Activated T-helper 2 cell treated with anti-CD3 and anti-CD28 coated beads, Interferon-gamma antibody, Interleukin-2, Interleukin-4, amounts not matched to agents 10 μg/mL and 5 μg/mL and 100 μg/mL, durations not matched to agents 14 hours and 24 hours and 36 hours (primary cell): Measurements from ENCODE around the gene SS18L1. TPM values are rescaled to one million over a fixed set of nuclear protein-coding genes. Genes with fewer than 3 reads are reported as not detected.

ENCODE experiments used
- DNase-seq: peaks from one replicate; pipeline ENCODE4 v3.0.0; 2021; ENCODE audit warnings: low spot score
- H3K27ac Mint-ChIP-seq: one replicate; pipeline ENCODE4 v1.8.0; 2021; ENCODE audit warnings: mixed read lengths
- H3K27me3 Mint-ChIP-seq: one replicate; pipeline ENCODE4 v1.8.0; 2021; ENCODE audit warnings: low read depth, mixed read lengths
- H3K36me3 Mint-ChIP-seq: one replicate; pipeline ENCODE4 v1.8.0; 2021; ENCODE audit warnings: low read depth, mixed read lengths
- H3K4me1 Mint-ChIP-seq: one replicate; pipeline ENCODE4 v1.8.0; 2021; ENCODE audit warnings: low read depth, mixed read lengths
- H3K4me3 Mint-ChIP-seq: one replicate; pipeline ENCODE4 v1.8.0; 2021; ENCODE audit warnings: low read depth, mild to moderate bottlenecking, moderate library complexity, mixed read lengths
- H3K9me3 Mint-ChIP-seq: one replicate; pipeline ENCODE4 v1.8.0; 2021; ENCODE audit warnings: mixed read lengths
- intact Hi-C: fragments of 100-400 bp; cut with micrococcal nuclease; formaldehyde crosslinking; loops from one replicate; pipeline ENCODE4 v1.15.1; 2023
- total RNA-seq: library from RNA; stranded (reverse); gene quantifications from 2 replicates; pipeline ENCODE4 v1.2.3, GENCODE V29; 2022

SS18L1 gene
- total RNA-seq, 1 donor from 2014 or later: 26.0 TPM

- Mint-ChIP-seq H3K4me3 (no peak overlapping the region), H3K9me3 (no peaks in the 10 kb centered on the region), H3K36me3 (peaks cover 20% of the 10 kb centered on the region), H3K4me1 (peaks cover 5% of the 10 kb centered on the region), H3K27me3 (no peaks in the 10 kb centered on the region), H3K27ac (no peak overlapping the region)
- DNase-seq: no peak
- intact Hi-C loops: no loop called here
These were observed 33.7 kb downstream of the SS18L1 start for GRCh38 chr20:62177307-62177706.

GRCh38 chr20:62178316-62179161 lies 35.0 kb downstream of the SS18L1 start:
- H3K27me3 Mint-ChIP-seq: no peaks in the 10 kb centered on the region
- H3K4me1 Mint-ChIP-seq: peaks cover 7% of the 10 kb centered on the region
- H3K4me3 Mint-ChIP-seq: no peak overlapping the region
- peaks cover 22% of the 10 kb centered on the region for H3K36me3 Mint-ChIP-seq
- no peaks in the 10 kb centered on the region for H3K9me3 Mint-ChIP-seq
- DNase-seq: no peak
- no peak overlapping the region for H3K27ac Mint-ChIP-seq
- intact Hi-C loops: no loop called here

GRCh38 chr20:62179162-62179504 lies 35.6 kb downstream of the SS18L1 start:
- Mint-ChIP-seq H3K27ac (no peak overlapping the region), H3K4me1 (peaks cover 11% of the 10 kb centered on the region), H3K4me3 (no peak overlapping the region), H3K27me3 (no peaks in the 10 kb centered on the region), H3K36me3 (peaks cover 20% of the 10 kb centered on the region), H3K9me3 (no peaks in the 10 kb centered on the region)
- intact Hi-C loops: no loop called here
- no peak for DNase-seq

GRCh38 chr20:62181808-62182207 lies 38.2 kb downstream of the SS18L1 start:
- DNase-seq: no peak
- Mint-ChIP-seq H3K4me3 (peak overlapping the region; percentile 91), H3K9me3 (no peaks in the 10 kb centered on the region), H3K27me3 (no peaks in the 10 kb centered on the region), H3K27ac (peak overlapping the region; percentile 89), H3K36me3 (peaks cover 14% of the 10 kb centered on the region), H3K4me1 (peaks cover 17% of the 10 kb centered on the region)
- intact Hi-C loops: loop anchor here (1.0 to 2.0 kb wide), 3 partner anchors 41 to 59 kb away; partner anchors contain the start of genes LSM14B and OSBPL2

GRCh38 chr20:62182469-62183425 lies 39.2 kb downstream of the SS18L1 start, which contains the start of gene MTG2:
MTG2 (plus strand) TSS chr20:62183028; CDS start chr20:62193421, 10,393 bp downstream.
- H3K36me3 Mint-ChIP-seq: peaks cover 14% of the 10 kb centered on the region
- no peaks in the 10 kb centered on the region for H3K9me3 Mint-ChIP-seq
- peaks cover 24% of the 10 kb centered on the region for H3K4me1 Mint-ChIP-seq
- no peaks in the 10 kb centered on the region for H3K27me3 Mint-ChIP-seq
- peak within 1 kb of the TSS; percentile 89 for H3K27ac Mint-ChIP-seq
- peak within 1 kb of the TSS; percentile 91 for H3K4me3 Mint-ChIP-seq
- peak; percentile 93 for DNase-seq
- intact Hi-C loops: loop anchor here (1.0 to 2.0 kb wide), 3 partner anchors 41 to 60 kb away; partner anchors contain the start of genes LSM14B and OSBPL2

GRCh38 chr20:62183426-62184142 lies 40.0 kb downstream of the SS18L1 start:
- intact Hi-C loops: loop anchor here (2.0 kb wide), 2 partner anchors 55 to 61 kb away; partner anchors contain the start of genes LSM14B and OSBPL2
- peaks cover 24% of the 10 kb centered on the region for H3K4me1 Mint-ChIP-seq
- no peak for DNase-seq
- peak overlapping the region; percentile 85 for H3K27ac Mint-ChIP-seq
- H3K4me3 Mint-ChIP-seq: peak overlapping the region; percentile 91
- peaks cover 14% of the 10 kb centered on the region for H3K36me3 Mint-ChIP-seq
- no peaks in the 10 kb centered on the region for H3K9me3 Mint-ChIP-seq
- H3K27me3 Mint-ChIP-seq: no peaks in the 10 kb centered on the region

- Mint-ChIP-seq H3K36me3 (peaks cover 20% of the 10 kb centered on the region), H3K4me3 (peak overlapping the region; percentile 13), H3K4me1 (peaks cover 24% of the 10 kb centered on the region)
These were observed 42.5 kb downstream of the SS18L1 start for GRCh38 chr20:62186096-62186426.

GRCh38 chr20:62186887-62187866 lies 43.6 kb downstream of the SS18L1 start:
- H3K4me3 Mint-ChIP-seq: no peak overlapping the region
- DNase-seq: no peak
- H3K27ac Mint-ChIP-seq: peak overlapping the region; percentile 6
- intact Hi-C loops: no loop called here
- H3K27me3 Mint-ChIP-seq: no peaks in the 10 kb centered on the region
- peaks cover 19% of the 10 kb centered on the region for H3K4me1 Mint-ChIP-seq
- no peaks in the 10 kb centered on the region for H3K9me3 Mint-ChIP-seq
- H3K36me3 Mint-ChIP-seq: peaks cover 14% of the 10 kb centered on the region

More at GRCh38 chr20:62186096-62186426, 42.5 kb downstream of the SS18L1 start:
- Mint-ChIP-seq H3K27ac (no peak overlapping the region), H3K27me3 (no peaks in the 10 kb centered on the region), H3K9me3 (no peaks in the 10 kb centered on the region)
- intact Hi-C loops: no loop called here
- no peak for DNase-seq

- Mint-ChIP-seq H3K27me3 (no peaks in the 10 kb centered on the region), H3K4me3 (no peak overlapping the region), H3K4me1 (peaks cover 9% of the 10 kb centered on the region), H3K27ac (no peak overlapping the region), H3K36me3 (peaks cover 25% of the 10 kb centered on the region), H3K9me3 (no peaks in the 10 kb centered on the region)
- no peak for DNase-seq
- intact Hi-C loops: no loop called here
These were observed 47.3 kb downstream of the SS18L1 start for GRCh38 chr20:62190639-62191411.

- no peak for DNase-seq
- no peaks in the 10 kb centered on the region for H3K27me3 Mint-ChIP-seq
- peaks cover 6% of the 10 kb centered on the region for H3K4me1 Mint-ChIP-seq
- no peaks in the 10 kb centered on the region for H3K9me3 Mint-ChIP-seq
- intact Hi-C loops: no loop called here
- H3K4me3 Mint-ChIP-seq: no peak overlapping the region
- H3K27ac Mint-ChIP-seq: no peak overlapping the region
- H3K36me3 Mint-ChIP-seq: peaks cover 26% of the 10 kb centered on the region
These were observed 48.4 kb downstream of the SS18L1 start for GRCh38 chr20:62191781-62192559.
